Measurements from ENCODE around the gene FNDC11.
A peak's percentile ranks its signal among the peaks of the same experiment; 100 is the strongest.

FNDC11 gene

DNA sequence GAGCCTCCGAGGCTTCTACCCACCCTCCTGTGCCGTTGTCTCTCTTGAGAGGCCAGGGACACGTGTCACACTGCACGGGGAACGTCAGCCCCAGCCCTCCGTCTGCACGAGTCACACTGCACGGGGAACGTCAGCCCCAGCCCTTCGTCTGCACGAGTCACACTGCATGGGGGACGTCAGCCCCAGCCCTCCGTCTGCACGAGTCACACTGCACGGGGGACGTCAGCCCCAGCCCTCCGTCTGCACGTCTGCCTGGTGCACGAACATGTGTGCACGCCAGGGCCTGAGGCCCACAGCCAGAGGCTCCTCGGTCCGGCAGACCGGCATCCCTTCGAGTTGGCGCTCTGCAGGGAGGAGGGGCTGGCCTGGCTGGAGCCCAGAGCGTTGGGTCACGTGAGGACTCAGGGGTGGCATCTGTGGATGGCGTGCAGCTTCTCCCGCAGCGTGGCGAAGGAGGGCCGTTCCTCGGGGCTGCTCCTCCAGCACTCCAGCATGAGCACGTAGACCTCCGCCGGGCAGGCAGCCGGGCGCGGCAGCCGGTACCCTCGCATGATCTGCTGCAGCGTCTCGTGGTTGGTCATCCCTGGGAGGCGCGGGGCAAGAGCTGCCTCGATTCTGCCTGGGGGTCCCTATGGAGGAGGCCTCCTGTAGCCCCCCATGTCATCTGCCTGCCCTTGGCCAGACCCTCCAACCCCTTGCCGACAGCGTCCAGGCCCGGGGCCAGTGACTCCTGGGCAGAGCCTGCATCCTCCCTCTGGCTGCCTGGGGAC, 13.4 kb upstream of the FNDC11 start:
- DNase-seq = peak in 1 of 3 experiments; percentile 23

DNA sequence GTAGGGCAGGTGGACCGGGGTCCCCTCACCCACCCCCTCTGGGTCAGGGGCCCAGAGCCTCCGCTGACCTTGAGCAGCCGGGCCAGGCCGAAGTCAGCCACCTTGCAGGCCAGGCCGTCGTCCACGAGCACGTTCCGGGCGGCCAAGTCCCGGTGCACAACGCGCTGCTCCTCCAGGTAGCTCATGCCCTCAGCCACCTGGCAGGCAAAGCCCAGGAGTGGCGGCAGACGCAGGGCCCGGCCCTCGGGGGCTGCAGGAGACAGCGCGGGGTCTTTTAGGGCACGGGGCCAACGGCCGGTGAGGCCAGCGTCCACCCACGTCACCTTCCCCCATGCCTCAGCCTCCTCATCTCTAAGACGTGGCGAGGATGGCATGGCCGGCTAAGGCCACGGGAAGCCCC, 12.6 kb upstream of the FNDC11 start:
- DNase-seq = no peak

DNA sequence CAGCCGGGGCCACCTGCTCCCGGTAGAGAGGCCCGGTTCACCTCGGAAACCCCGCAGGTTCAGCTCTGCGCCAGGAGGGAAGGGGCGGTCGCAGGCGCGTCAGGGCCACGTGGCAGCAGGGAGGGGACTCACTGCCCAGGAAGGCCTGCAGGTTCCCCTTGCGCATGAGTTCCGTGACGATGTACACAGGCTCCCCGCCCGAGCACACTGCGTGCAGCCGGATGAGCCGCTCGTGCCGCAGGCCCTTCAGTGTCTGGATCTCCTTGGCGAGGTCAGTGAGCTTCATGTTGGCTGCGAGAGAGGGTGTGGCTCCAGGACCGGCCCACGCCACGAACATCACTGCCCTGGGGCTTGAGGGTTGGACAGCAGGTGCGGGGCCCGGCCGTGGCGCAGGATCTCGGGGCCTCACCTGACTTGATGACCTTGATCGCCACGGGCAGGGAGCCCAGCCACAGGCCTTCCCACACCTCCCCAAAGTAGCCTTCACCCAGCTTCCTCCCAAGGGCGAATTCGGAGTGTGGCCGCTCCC, 11.9 kb upstream of the FNDC11 start:
- peak in 2 of 3 experiments; percentile 80 to 85 for DNase-seq

DNA sequence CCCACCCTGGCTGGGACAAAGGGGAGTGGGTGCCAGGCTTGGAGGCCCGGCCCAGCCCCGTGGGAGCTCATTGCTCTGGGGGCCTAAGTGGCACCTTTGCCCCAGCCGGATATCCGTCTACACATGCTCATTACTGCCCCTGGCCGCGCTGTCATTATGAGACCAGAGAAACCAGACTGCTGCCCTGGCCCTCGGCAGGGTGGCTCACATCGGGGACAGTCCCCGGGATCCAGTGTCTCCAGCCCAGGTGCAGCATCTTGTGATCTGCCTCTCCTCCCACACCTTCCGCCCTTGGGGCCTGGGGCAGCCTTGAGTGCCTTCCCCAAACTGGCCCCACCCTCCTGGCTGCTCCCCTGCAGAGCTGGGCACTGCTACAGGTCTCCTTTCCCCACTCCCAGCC, 11.3 kb upstream of the FNDC11 start:
- DNase-seq = peak in 2 of 3 experiments; percentile 22 to 42

DNA sequence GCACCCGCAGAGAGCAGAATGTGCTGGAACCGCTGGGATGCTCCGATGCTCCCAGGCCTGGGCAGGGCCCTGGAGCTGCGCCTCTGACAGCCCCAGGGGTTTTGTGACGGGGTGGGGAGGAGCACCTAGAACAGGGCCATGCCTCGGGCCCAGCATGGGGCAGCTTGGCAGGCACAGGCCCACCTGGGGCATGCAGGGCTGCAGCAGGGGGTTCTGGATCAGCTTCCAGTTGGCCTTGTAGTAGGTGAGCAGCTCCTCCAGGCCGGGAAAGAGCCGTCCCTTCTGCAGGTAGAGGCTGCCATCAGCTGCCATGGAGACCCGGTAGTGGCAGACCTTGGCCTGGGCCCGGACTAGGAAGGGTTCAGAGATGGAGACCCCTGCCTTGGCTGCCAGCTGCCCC, 10.8 kb upstream of the FNDC11 start:
- no peak for DNase-seq

DNA sequence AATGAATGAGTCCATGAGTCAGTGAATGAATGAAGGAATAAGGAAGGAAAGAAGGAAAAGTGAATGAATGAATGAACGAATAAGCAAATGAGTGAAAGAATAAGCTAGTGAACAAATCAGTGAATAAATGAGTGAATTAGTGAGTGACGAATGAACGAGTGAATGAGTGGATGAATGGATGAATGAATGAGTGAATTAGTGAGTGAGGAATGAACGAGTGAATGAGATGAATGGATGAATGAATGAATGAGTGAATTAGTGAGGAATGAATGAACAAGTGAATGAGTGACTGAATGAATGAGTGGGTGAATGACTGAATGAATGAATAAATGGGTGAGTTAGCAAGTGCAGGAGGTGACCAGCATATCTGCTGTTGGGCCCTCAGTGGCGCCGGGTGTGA, 10.2 kb upstream of the FNDC11 start:
- no peak for DNase-seq

DNA sequence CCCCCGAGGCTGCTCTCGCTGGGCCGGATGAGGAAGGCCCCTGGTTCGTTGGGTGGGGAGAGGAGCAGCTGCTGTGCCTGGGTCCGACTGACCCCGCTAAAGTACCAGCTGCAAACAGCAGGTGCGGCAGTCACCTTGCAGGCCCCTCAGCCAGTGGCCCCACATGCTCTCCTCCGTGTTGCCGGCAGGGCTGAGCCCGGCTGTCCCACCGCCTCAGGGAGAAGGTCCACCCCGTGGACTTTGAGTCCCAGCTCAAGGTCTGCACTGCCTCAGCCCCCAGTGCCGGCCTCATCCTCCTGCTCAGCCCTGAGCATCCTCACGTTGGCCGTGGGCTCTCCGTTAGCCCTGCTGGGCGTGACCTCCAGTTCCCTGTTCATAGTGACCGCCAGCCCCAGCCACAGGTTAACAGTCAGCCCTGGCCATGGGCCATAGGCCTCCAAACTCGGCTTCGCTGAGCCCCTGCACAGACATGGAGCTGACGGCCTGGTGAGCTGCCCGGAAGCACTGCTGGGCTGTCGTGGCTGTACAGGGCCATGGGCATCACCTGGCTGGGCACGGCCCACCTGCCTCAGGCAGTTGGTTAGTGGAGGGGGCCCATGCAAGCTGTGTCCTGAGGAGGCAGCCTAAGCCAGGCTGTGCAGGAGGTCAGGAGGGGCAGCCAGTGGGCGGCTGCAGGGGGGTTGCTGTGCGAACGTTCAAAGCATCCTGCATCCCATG, 9.6 kb upstream of the FNDC11 start:
- no peak for DNase-seq

DNA sequence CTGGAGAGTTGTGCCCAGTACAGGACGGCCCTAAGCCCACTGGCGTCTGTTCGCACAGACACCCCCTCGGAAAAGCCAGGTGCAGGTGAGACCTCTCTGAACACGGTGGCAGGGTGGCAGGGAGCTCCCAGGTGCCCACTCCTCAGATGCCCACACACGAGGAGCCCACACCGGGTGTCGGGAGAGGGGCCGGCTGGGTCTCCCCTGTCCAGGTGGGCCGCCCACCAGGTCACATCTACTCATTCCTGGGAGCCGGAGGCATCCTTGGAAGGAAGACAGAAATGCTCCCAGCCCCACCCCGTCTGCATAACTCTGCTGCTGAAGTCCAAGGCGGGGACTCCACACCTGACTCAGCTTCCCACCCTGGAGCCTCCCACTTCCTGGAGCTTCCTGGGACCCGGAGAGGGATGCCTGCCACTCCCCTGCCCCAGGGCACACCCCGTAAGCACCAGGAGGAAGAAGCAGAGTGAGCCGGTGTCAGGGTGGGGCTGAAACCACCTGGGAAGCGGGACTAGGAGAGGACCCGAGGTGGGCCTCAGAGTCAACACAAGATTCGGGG, 8.9 kb upstream of the FNDC11 start:
- DNase-seq = no peak

DNA sequence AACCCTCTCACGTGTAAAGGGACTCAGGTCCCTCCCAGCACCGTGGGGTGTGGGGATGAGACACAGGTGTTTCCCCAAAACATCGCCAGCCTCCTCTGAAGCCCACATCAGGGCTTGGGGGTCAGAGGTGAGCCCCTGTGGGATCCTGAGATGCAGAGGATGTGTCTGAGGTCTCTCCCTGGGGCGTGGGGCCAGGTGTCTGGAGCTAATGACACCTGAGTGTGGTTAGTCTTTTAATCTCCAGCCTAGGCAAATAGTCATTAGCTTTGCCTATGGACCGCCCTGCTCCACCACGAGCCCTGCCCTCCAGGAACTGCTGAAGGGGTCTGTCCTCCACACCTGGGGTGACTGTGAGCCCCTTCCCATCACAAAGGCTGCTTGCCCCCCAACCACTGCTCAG, 8.1 kb upstream of the FNDC11 start:
- DNase-seq = peak in 2 of 3 experiments; percentile 68 to 74

DNA sequence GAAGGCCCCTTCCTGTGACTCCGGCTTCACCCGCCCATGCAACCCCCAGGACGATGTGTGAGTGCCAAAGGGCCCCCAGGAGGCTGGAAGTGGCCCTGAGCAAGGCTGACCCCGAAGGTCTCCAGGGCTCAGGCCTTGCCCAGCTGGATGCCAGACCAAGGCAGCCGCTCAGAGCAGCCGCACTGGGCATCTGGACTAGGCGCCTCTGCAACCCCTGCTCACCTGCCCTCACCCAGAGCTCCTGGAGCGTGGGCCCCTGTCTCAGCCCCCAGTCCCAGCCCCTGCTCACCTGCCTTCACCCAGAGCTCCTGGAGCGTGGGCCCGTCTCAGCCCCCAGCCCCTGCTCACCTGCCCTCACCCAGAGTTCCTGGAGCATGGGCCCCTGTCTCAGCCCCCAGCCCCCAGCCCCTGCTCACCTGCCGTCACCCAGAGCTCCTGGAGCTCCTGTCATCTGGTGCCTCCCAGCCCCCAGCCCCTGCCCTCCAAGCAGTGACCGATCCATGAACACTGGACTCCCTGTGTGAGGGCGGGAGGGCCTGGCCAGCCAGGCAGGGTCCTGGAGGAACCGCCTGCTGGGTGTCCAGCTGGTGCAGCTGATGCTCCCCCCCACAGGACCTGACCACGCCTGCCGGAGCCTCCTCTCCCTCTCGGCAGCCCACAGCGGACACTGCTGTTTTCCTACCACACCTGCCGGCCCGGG, 7.6 kb upstream of the FNDC11 start:
- DNase-seq = peak in 2 of 3 experiments; percentile 52 to 66

DNA sequence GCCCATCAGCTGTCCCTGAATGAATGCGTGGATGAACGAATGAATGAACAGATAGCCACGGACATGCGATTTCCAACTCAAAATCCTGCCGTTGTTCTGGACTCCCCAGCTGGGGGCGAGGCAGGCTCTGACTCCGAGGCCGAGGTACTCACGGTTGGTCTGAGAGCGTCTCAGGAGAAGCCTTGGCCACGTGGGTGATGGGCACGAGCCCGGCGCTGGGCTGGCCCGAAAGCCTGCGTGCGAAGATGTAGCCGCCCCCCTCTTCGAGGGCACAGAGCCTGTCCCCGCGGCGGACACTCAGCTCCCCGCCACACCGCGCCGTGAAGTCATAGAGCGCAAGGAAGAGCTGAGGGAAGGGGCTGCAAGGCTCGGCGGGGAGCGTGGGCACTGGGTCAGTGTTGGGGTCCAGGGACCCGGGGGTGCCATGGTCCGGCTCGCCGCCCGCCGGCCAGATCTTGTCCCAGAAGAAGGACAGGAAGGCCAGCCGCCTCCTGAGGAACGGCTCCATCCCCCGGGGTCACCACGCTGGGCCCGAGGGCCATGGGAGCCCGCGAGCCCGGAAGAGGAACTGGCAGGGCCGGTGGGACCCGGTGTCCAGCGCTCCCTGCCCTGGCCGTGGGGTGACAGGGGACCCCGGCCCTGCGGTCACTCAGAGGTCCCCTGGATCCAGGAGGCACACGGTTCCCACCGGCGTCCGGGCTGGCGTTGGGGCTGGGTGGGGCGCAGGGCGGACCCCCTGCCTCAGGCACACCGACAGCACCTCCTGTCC, 6.8 kb upstream of the FNDC11 start:
- no peak for DNase-seq

DNA sequence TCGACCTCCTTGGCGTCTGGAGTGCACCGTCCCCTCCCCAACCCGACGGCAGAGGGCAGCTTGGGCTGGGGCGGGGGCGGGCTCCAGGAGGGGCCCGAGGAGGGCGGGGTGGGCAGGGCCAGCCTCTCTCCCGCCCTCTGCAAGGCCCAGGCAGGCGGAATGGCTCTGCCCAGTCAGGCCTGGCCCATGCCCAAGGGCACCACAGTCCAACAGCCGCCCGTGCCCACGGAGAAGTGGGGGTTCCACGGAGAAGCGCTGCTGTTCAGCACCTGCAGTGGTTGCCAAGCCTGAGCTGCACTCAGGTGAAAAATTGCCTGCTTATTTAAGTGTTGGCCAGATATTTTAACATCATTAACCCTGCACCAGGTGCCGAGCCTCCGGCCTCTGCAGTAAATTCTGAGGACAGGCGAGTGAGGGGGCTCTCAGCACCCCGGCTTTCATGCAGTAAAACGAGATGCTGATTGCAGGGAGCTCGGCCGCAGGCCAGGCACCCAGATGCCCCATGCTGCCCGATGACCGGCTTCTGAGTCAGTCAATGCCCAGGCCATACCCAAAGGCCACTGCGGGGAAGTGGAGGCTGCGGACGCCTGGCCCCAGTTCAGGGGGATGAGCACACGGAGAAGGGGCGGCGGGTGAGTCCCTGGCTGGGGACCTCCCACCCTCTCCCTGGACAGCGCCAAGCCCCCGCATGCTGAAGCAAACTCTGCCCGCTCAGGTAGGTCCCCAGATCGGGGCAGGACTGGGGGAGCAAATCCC, 6.1 kb upstream of the FNDC11 start, which contains the start of gene SRMS:
Gene SRMS, minus strand, starts transcription at position 25 of the 756 bp plus-strand sequence. CDS start 286 bp downstream, outside the sequence.
- DNase-seq = no peak

DNA sequence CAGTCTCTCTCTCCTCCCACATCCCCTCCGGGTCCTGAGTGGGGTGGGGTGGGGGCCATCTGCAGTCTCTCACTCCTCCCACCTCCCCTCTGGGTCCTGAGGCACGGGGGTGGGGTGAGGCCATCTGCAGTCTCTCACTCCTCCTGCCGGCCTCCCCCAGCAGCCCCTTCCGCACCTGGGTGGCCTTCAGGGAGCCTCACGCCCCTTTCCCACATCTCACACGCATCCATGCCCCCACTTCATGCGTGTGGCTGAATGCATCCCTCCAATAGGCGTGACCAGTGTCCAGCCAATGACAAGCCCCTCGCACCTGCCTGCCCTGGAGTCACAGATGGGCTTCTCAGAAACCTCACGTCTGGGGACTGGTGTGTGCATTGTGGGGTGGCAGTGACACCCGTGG, 5.4 kb upstream of the FNDC11 start:
- no peak for DNase-seq

DNA sequence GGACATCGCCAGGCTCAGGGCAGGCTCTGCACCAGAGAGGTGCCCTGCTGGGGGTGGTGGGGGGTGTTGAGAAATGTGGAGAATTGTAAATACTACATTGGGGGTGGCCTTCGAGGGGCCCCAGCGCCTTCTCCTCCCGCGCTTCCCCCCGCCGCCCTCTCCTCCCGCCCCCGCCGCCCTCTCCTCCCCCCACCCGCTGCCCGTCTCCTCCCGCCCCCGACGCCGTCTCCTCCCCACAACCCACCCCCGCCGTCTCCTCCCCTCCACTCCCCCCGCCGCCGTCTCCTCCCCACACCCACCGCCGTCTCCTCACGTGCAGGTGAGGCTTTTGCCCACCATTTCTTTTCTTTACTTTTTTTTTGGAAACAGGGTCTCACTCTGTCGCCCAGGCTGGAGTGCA, 4.9 kb upstream of the FNDC11 start:
- no peak for DNase-seq

DNA sequence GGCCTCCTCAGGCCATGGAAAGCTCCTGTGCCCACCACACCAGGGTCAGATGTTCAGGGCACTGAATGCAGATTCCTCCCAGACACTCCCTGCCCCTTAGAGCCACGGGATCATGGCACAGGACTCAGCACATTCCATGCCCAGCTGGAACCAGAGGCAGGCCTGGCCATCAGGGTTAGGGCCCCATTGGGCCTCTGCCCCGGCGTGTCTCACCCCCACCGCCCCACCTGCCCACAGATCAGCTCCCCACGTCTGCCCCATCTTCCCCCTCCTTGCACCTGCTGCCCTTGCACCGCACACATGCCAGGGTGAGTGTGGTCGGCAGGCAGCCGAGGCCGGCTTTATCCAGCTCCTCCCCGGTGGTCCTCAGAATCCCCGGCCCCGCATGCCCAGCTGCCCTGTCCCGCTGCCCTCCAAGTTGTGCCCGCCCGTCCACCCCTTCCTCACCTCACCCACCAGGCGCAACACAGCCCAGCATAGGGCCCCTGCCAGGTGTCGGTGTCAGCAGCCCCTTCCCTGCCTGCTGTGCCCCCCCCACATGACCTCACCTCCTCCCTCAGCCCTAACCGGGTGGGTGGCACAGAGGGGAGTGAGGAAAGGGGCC, 4.2 kb upstream of the FNDC11 start:
- DNase-seq = no peak

DNA sequence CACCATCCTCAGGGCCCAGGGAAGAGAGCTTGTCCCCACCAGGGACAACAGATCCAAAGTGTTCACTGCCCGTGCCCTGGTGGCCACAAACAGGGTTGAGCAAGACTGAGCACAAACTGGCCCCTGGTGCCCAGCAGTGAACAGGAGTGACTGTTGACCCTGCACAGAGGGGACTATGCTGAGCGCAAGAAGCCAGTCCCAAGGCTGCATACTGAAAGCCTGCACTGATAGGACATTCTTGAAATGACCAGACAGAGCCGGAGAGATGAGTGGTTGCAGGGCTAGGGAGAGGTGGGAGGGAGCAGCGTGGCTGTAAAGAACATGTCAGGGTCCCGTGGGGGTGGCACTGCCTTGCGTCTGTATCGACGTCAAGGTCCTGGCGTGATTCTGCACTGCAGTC, 2.9 kb upstream of the FNDC11 start:
- DNase-seq = no peak

DNA sequence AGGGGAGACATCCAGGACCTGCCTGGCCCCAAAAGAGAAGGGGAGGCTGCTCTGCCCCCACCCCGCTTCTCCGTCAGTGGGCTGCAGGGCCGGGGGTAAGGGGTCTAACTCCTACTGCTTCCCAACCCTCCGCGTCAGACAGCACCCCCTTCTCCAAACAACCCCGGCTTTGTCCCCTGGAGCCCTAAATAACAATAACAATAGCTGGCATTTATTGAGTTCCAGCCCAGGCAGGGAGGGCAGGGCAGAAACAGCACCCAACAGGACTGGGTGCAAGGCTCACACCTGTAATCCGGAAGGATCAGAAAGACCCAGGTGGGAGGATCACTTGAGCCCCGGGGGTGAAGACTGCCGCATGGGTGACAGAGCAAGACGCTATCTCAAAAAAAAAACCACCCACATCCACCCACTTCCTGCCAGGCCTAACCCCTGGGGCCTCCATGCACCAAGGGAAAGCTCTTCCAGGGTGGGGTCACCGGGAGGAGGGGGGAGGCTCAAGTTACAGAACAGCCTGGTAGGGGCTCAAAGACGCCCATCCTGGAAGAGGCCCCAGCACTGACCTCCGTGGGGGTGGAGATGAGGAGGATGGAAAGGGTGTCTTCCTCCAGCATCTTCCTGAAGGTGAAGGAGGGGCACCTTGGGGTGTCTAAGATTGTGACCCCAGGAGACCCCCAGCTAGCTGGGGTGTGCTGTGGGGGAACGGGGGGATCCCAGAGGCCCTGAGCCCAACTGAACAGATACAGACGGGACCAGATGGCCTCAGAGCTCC, 1.3 kb upstream of the FNDC11 start:
- no peak for DNase-seq

DNA sequence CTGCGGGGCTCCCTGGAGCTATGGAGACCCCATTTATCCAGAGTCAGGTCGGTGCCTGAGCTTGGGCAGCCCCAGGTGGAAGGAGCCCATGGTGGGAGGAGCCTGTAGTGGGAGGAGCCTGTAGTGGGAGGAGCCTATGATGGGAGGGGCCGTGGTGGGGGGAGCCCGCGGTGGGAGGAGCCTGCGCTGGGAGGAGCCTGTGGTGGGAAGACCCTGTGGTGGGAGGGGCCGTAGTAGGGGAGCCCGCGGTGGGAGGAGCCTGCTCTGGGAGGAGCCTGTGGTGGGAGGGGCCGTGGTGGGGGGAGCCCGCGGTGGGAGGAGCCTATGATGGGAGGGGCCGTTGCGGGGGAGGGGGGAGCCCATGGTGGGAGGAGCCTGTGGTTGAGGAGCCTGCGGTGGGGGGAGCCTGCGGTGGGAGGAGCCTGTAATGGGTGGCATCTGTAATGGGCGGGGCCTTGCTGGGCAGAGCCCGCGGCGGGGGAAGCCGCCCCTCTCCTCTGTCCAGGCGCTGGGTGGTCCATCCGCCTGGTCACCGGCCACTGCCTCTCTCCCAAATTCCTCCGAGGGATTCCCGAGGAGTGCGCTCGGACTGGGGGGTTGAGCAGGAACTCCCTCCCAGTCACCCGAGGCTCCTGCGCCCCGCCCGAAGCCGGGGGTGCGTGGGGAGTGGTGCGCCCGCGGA, 567 bp upstream of the FNDC11 start:
- DNase-seq = peak; percentile 79 to 97 (median 94)

Data from NCI-H1417 (cell line).